Measurements from ENCODE around the gene RBM38. TPM values are rescaled to one million over a fixed set of nuclear protein-coding genes. Genes with fewer than 3 reads are reported as not detected.

Gene RBM38
- total and polyA plus RNA-seq, 2 of the 4 experiments (the other 2 are of a cell fraction) = 5.2 to 11.9 TPM

DNA sequence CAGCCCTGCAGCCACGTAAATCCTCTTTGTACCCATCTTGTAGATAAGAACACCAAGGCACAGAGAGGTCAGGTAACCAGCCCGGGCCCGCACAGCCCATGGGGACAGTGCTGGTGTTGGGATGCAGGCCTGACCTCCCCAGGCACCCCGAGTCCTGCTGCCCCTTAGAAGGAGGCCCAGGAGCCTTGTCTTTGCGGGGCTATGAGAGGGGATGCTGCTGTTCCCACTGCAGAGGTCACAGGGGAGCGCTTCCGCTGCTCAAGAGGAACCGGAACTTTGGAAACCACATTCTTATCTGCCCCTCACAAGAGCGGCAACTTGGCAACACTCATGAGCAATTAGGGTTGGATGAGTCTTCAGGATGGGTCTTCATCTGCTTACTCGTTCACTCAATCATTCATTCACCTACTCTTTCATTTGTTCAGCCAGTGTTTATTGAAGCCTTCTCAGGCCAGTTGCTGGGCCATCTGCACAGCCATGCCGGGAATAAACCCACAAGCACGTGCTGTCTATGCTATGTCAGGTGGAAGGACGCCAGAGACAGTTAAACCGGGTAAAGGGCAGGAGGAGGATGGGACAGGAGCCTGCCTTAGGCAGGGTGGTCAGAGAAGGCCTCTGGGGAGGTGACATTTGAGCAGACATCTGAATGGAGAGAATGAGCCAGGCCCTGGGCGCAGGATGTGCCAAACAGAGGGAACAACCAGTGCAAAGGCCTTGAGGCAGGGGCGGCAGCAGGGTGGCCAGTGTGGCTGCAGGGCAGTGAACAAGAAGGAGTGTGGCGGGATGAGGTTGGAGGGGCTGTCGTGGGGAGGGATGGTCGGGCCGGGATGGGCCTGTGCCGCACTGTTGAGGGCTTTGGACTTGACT lies 60.8 kb downstream of the RBM38 start:
- POLR2A ChIA-PET (ENCODE audit: unreplicated experiment) = no interaction called here
- Histone ChIP-seq H3K56ac (ENCODE audit: extremely low read depth, insufficient read depth, low read length) (no peak overlapping the region), H3K79me1 (ENCODE audit: low read depth in 1 of 2, low read length in 2 of 2) (no peaks in the 10 kb centered on the region), H3K4ac (ENCODE audit: low read depth, low read length) (no peak overlapping the region), H2AK5ac (ENCODE audit: low read depth, low read length) (no peak overlapping the region), H3K9ac (ENCODE audit: low read depth, low read length) (no peak overlapping the region), H4K8ac (ENCODE audit: low read depth in 2 of 2, low read length in 2 of 2) (no peak overlapping the region), H4K5ac (ENCODE audit: low read depth, low read length) (no peak overlapping the region), H3K9me3 (ENCODE audit: control insufficient read depth, insufficient read depth, low read length) (no peaks in the 10 kb centered on the region), H2BK15ac (ENCODE audit: low read depth, low read length) (no peak overlapping the region), H4K91ac (ENCODE audit: insufficient read depth, low read depth, low read length) (no peak overlapping the region), H3K36me3 (ENCODE audit: control insufficient read depth, insufficient read depth, low read length) (no peaks in the 10 kb centered on the region), H3K4me2 (ENCODE audit: low read depth, low read length) (no peak overlapping the region), H3K14ac (replicated peaks; ENCODE audit: low read depth, low read length) (no peak overlapping the region), H3K27me3 (ENCODE audit: control insufficient read depth, insufficient read depth, low read length) (peaks cover 22% of the 10 kb centered on the region), H3K4me1 (ENCODE audit: control insufficient read depth, insufficient read depth, low read length) (peaks cover 2% of the 10 kb centered on the region; the same call in 1 of the 2 replicates), H3K18ac (ENCODE audit: low read depth, low read length) (no peak overlapping the region), H2BK5ac (ENCODE audit: low read depth, low read length, poor library complexity, severe bottlenecking) (no peak overlapping the region), H3K4me3 (ENCODE audit: insufficient read depth, low read depth, low read length) (no peak overlapping the region), H3K23ac (ENCODE audit: low read depth, low read length) (no peak overlapping the region), H4K20me1 (ENCODE audit: insufficient read depth, low read length) (no peaks in the 10 kb centered on the region), H3K9me1 (ENCODE audit: insufficient read depth, low read length) (no peaks in the 10 kb centered on the region), H2BK20ac (ENCODE audit: low read depth, low read length) (no peak overlapping the region), H2BK120ac (ENCODE audit: low read depth, low read length) (no peak overlapping the region), H2AK9ac (replicated peaks; ENCODE audit: low read depth, low read length, poor library complexity) (no peak overlapping the region), H2AFZ (replicated peaks; ENCODE audit: low read length, poor library complexity) (no peak overlapping the region), H3K27ac (ENCODE audit: insufficient read depth, low read length) (no peak overlapping the region)
- ATAC-seq (ENCODE audit: low read depth) (no peak), DNase-seq (no peak)
- in situ Hi-C loops (cut with MboI; ENCODE audit: low sequenced_read_pairs) = no loop called here
- no TSS peak for BruUV-seq (replicated peaks)
- CTCF ChIA-PET = no interaction called here
- WGBS, 2 experiments (ENCODE audit: extremely low coverage in 2 of 2, insufficient read length in 1 of 2) = 67% methylated on average over 9 of the region's 21 CpGs; no CpG with 5 or more reads in 1 of the 2 experiments
- dilution Hi-C loops (cut with HindIII; ENCODE audit: low sequenced_read_pairs, unreplicated experiment) = no loop called here
- TF ChIP-seq MAZ (IDR thresholded peaks at IDR 0.05; ENCODE audit: borderline replicate concordance, low read depth, low read length) (no peak), BHLHE40 (IDR thresholded peaks at IDR 0.05; ENCODE audit: low read depth, low read length) (0 out of 2 replicates have a peak, but pooled peaks have one; percentile 10)
- intact Hi-C loops (cut with micrococcal nuclease) = no loop called here

All from IMR-90 (cell line).